DND-41 (cell line): Measurements from ENCODE around the gene RHOT2.

Experiments
- CTCF ChIP-seq: IDR thresholded peaks from 2 replicates; pipeline ENCODE4 v1.5.1; 2012; ENCODE audit warnings: borderline replicate concordance, low read length, moderate library complexity, mild to moderate bottlenecking; ENCODE audit not compliant: poor library complexity, severe bottlenecking; ENCODE audit errors: extremely low read depth
- EZH2 ChIP-seq: IDR thresholded peaks from 3 replicates; pipeline ENCODE4 v1.6.1; 2012; ENCODE audit warnings: borderline replicate concordance, low read depth, mild to moderate bottlenecking, moderate library complexity, low read length, inconsistent platforms; ENCODE audit not compliant: severe bottlenecking

GRCh38 chr16:721765-722540, 54.0 kb downstream of the RHOT2 start:
- TF ChIP-seq CTCF (no peak), EZH2 (no peak)
